ENCODE data around the gene MGA. TPM values are rescaled to one million over a fixed set of nuclear protein-coding genes. Genes with fewer than 3 reads are reported as not detected.

The MGA gene
- total RNA-seq, 1 donor from 2014 or later: 25.0 TPM

DNA sequence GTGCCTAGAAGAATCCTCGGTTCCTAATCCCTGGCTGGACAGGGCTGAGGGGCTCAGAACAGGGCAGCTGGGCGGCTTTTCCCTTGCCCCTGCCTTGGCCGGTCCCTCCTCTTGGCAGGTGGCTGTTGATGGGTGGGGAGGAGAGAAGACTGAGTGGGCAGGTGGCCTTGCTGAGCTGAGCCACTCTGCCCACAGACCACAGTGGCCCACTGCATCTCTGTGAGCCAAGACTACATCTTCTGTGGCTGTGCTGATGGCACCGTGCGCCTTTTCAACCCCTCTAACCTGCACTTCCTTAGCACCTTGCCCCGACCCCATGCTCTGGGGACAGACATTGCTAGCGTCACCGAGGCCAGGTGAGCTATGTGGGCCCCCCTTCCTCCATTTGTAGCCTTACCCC lies 153.2 kb downstream of the MGA start:
- DNase-seq (no peak), ATAC-seq (ENCODE audit: poor library complexity) (no peak)
- intact Hi-C loops (cut with DNase I): no loop called here

GRCh38 chr15:41814534-41814933 lies 154.3 kb downstream of the MGA start:
- no peak for DNase-seq

GRCh38 chr15:41816788-41817187 lies 156.6 kb downstream of the MGA start:
- no peak for DNase-seq
- no peak for ATAC-seq (ENCODE audit: poor library complexity)
- intact Hi-C loops (cut with DNase I): no loop called here

More at GRCh38 chr15:41814534-41814933, 154.3 kb downstream of the MGA start:
- ATAC-seq (ENCODE audit: poor library complexity): no peak
- intact Hi-C loops (cut with DNase I): no loop called here

DNA sequence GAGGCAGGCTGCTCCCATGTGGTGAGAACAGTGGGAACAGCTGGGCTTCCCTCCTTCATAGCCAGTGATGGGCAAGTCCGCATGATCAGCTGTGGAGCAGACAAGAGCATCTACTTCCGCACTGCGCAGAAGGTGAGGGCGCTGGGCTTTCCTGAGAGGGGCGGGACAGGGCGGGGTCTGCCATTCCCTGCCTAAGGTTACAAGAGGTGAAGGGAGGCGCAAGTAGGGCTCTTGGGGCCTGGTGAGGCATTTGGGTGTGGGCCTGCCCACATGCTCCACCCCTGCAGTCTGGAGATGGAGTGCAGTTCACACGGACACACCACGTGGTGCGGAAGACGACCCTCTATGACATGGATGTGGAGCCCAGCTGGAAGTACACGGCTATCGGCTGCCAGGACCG lies 157.1 kb downstream of the MGA start:
- no peak for DNase-seq
- intact Hi-C loops (cut with DNase I): no loop called here

GRCh38 chr15:41817781-41818180 lies 157.6 kb downstream of the MGA start:
- ATAC-seq (ENCODE audit: poor library complexity) (no peak), DNase-seq (no peak)
- intact Hi-C loops (cut with DNase I): no loop called here

More for the DNA sequence above, 157.1 kb downstream of the MGA start:
- ATAC-seq (ENCODE audit: poor library complexity): no peak

DNA sequence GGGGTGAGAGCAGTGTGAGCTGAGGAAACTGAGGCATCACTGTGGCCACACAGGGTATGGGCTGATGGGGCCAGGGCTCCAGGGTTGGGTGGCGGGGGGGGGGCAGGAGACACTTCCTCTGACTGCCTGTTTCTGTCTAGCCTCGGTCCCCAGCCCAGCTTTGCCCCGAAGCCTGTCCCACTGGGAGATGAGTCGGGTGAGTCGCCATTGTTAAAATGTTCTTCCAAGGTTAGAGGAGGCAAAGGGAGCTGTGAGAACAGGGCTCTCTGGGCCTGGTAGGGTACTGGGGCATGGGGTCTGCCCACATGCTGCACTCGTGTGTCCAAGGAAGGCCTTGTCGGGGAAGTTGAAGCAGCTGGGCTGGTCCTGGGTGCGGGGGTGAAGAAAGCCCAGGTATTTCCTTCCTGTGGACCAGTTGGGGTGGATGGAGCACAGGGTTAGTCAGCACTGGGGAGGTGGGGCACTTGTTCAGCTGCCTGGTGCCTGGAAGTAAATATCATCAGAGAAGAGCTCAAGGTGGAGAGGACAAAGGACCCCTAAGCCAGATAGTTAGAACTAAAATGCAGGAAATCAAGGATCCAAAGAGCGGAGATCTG lies 159.3 kb downstream of the MGA start:
- ATAC-seq (ENCODE audit: poor library complexity) (no peak), DNase-seq (peak; percentile 19)
- intact Hi-C loops (cut with DNase I): no loop called here

GRCh38 chr15:41820791-41821423 lies 160.7 kb downstream of the MGA start:
- ATAC-seq (ENCODE audit: poor library complexity) (no peak), DNase-seq (peak; percentile 29)
- intact Hi-C loops (cut with DNase I): no loop called here

- DNase-seq: peak; percentile 24
- intact Hi-C loops (cut with DNase I): no loop called here
- ATAC-seq (ENCODE audit: poor library complexity): no peak
Measured at GRCh38 chr15:41821831-41822230, 161.6 kb downstream of the MGA start.

GRCh38 chr15:41822471-41822870 lies 162.3 kb downstream of the MGA start:
- DNase-seq: peak; percentile 10
- no peak for ATAC-seq (ENCODE audit: poor library complexity)
- intact Hi-C loops (cut with DNase I): no loop called here

Small RNA genes lying within 50 kb of the gene (microRNA-seq; reads per million reads assigned to microRNA genes)
- not detected for gene MIR626

Other genes with a start within 250 kb of the MGA start
- 22.7 TPM for gene RTF1, start 243.3 kb upstream of the MGA start, total RNA-seq
- 2.6 TPM for gene ITPKA, start 166.5 kb upstream of the MGA start, total RNA-seq
- gene LTK, start 146.6 kb upstream of the MGA start, total RNA-seq: 1.1 TPM
- 26.4 TPM for gene RPAP1, start 116.1 kb upstream of the MGA start, total RNA-seq
- 4.3 TPM for gene TYRO3, start 101.2 kb upstream of the MGA start, total RNA-seq
- gene MAPKBP1, start 114.1 kb downstream of the MGA start, total RNA-seq: 15.1 TPM
- gene JMJD7, start 167.7 kb downstream of the MGA start, total RNA-seq: 14.3 TPM
- gene PLA2G4B, start 178.4 kb downstream of the MGA start, total RNA-seq: 3.6 TPM
- gene SPTBN5, start 233.6 kb downstream of the MGA start, total RNA-seq: 3.4 TPM

Data from Right ventricle myocardium superior (tissue), 1 donor.